ENCODE measurements around the gene FUT6. TPM values are rescaled to one million over a fixed set of nuclear protein-coding genes. Genes with fewer than 3 reads are reported as not detected.

FUT6 gene
- total and polyA plus RNA-seq, 11 donors: not detected

DNA sequence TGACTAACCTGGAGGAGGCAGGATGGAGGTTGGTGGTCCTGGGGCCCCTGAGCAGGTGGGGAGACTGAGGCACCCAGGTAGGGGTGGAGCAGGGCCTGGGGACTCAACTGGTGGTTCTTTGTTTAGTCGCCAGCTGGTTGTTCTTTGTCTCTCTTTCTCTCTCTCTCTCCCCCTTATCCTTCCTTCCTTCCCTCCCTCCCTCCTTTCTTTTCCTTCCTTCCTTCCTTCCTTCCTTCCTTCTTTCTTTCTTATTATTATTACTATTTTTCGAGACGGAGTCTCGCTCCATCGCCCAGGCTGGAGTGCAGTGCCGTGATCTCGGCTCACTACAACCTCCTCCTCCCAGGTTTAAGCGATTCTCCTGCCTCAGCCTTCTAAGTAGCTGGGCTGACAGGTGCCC lies 41.3 kb downstream of the FUT6 start:
- no peak for ATAC-seq
- peaks cover 0 to 34% (median 16%) of the 10 kb centered on the region in 9 donors for H3K27me3 ChIP-seq
- TF ChIP-seq, protein P1, sequence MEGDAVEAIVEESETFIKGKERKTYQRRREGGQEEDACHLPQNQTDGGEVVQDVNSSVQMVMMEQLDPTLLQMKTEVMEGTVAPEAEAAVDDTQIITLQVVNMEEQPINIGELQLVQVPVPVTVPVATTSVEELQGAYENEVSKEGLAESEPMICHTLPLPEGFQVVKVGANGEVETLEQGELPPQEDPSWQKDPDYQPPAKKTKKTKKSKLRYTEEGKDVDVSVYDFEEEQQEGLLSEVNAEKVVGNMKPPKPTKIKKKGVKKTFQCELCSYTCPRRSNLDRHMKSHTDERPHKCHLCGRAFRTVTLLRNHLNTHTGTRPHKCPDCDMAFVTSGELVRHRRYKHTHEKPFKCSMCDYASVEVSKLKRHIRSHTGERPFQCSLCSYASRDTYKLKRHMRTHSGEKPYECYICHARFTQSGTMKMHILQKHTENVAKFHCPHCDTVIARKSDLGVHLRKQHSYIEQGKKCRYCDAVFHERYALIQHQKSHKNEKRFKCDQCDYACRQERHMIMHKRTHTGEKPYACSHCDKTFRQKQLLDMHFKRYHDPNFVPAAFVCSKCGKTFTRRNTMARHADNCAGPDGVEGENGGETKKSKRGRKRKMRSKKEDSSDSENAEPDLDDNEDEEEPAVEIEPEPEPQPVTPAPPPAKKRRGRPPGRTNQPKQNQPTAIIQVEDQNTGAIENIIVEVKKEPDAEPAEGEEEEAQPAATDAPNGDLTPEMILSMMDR (IDR thresholded peaks at IDR 0.05): no peak
- TF ChIP-seq POLR2A (IDR thresholded peaks at IDR 0.05): no peak
- no peak for DNase-seq
- peak overlapping the region in 1 of 12 donors; percentile 76 for H3K27ac ChIP-seq
- WGBS, 4 donors: 68 to 91% (median 79%) methylated on average over 8 of the region's 8 CpGs
- H3K4me3 ChIP-seq: no peak overlapping the region
- H3K4me1 ChIP-seq: peaks cover 0 to 26% (median 1%) of the 10 kb centered on the region in 12 donors
- no peaks in the 10 kb centered on the region for H3K36me3 ChIP-seq
- no peaks in the 10 kb centered on the region for H3K9me3 ChIP-seq
- intact Hi-C loops (cut with DNase I): loop anchor here in 1 of 10 donors (10.0 kb wide), 1 partner anchor 113 kb away; the partner anchor contains the start of genes HSD11B1L and MICOS13

GRCh38 chr19:5795382-5795919 lies 44.1 kb downstream of the FUT6 start:
- Histone ChIP-seq H3K27ac (no peak overlapping the region), H3K4me3 (no peak overlapping the region), H3K9me3 (no peaks in the 10 kb centered on the region), H3K27me3 (peaks cover 0 to 15% (median 3%) of the 10 kb centered on the region in 9 donors), H3K4me1 (peaks cover 0 to 18% (median 4%) of the 10 kb centered on the region in 12 donors), H3K36me3 (no peaks in the 10 kb centered on the region)
- intact Hi-C loops (cut with DNase I): loop anchor here in 1 of 10 donors (10.0 kb wide), 1 partner anchor 111 kb away; the partner anchor contains the start of genes HSD11B1L and MICOS13
- TF ChIP-seq, protein P1 (IDR thresholded peaks at IDR 0.05): no peak
- TF ChIP-seq POLR2A (IDR thresholded peaks at IDR 0.05): no peak
- 85 to 94% (median 90%) methylated on average over 7 of the region's 7 CpGs for WGBS, 4 donors
- ATAC-seq: no peak
- no peak for DNase-seq

DNA sequence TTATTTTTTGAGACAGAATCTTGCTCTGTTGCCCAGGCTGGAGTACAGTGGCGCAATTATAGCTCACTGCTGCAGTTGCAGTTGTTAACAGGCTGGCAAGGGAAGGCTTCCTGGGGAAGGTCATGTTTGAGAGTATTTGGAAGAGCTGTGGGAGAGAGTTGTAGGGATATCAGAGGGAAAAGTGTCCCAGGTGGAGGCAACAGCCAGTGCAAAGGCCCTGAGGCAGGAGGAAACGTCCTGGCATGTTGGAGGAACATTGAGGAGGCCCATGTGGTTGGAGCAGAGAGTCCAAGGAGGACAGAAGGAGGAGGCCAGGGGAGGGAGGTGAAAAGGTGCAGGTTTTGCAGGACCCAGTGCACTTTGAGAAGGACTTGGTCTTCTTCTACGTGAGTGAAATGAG lies 46.3 kb downstream of the FUT6 start:
- no peak for ATAC-seq

GRCh38 chr19:5792224-5792623 lies 47.3 kb downstream of the FUT6 start:
- intact Hi-C loops (cut with DNase I): loop anchor here in 3 of 10 donors (5.0 to 10.0 kb wide), 3 partner anchors 70 to 170 kb away; partner anchors contain the start of genes CATSPERD (in 1 of the 3), HSD11B1L (in 1 of the 3), LONP1 (in 1 of the 3) and MICOS13 (in 1 of the 3)

More for the DNA sequence above, 46.3 kb downstream of the FUT6 start:
- Histone ChIP-seq H3K9me3 (no peaks in the 10 kb centered on the region), H3K4me3 (no peak overlapping the region), H3K27me3 (no peaks in the 10 kb centered on the region), H3K27ac (no peak overlapping the region), H3K36me3 (peaks cover 2 to 19% (median 18%) of the 10 kb centered on the region in 9 donors), H3K4me1 (peaks cover 0 to 11% (median 6%) of the 10 kb centered on the region in 12 donors)
- intact Hi-C loops (cut with DNase I): loop anchor here in 3 of 10 donors (5.0 to 10.0 kb wide), 3 partner anchors 71 to 171 kb away; partner anchors contain the start of genes CATSPERD (in 1 of the 3), HSD11B1L (in 1 of the 3), LONP1 (in 1 of the 3) and MICOS13 (in 1 of the 3)
- WGBS, 4 donors: 82 to 100% (median 89%) methylated on average over 3 of the region's 3 CpGs
- no peak for DNase-seq
- TF ChIP-seq POLR2A (IDR thresholded peaks at IDR 0.05): no peak
- TF ChIP-seq, protein P1 (IDR thresholded peaks at IDR 0.05): no peak

More at GRCh38 chr19:5792224-5792623, 47.3 kb downstream of the FUT6 start:
- TF ChIP-seq, protein P1 (IDR thresholded peaks at IDR 0.05): no peak
- TF ChIP-seq POLR2A (IDR thresholded peaks at IDR 0.05): no peak
- DNase-seq: no peak
- no peak overlapping the region for H3K27ac ChIP-seq
- no peak overlapping the region for H3K4me3 ChIP-seq
- H3K27me3 ChIP-seq: no peaks in the 10 kb centered on the region
- H3K9me3 ChIP-seq: no peaks in the 10 kb centered on the region
- H3K4me1 ChIP-seq: peaks cover 0 to 11% (median 6%) of the 10 kb centered on the region in 12 donors
- WGBS, 4 donors: 94 to 98% (median 95%) methylated on average over 18 of the region's 18 CpGs
- peaks cover 2 to 29% (median 28%) of the 10 kb centered on the region in 9 donors for H3K36me3 ChIP-seq
- ATAC-seq: no peak
